Esophagus squamous epithelium (tissue), 4 donors: ENCODE data around the gene ZBTB43.

Experiments used
- POLR2A ChIP-seq, 4 donors: fragments of 450-650 bp; IDR thresholded peaks; one replicate each; pipeline ENCODE4 v1.6.1; 2017; ENCODE audit warnings: antibody characterized with exemption in 4 of 4, mild to moderate bottlenecking in 4 of 4, moderate library complexity in 3 of 4
- TF ChIP-seq, protein P1 (sequence below), 6 experiments: fragments of 450-650 bp in 4 of 6; fragments of 200-600 bp in 2 of 6; sonication (generic) in 2 of 6; IDR thresholded peaks; one replicate each; pipeline ENCODE4 v1.5.1; 2016 to 2019; ENCODE audit warnings: antibody characterized with exemption in 6 of 6, mild to moderate bottlenecking in 4 of 6, moderate library complexity in 4 of 6

- TF ChIP-seq, protein P1, sequence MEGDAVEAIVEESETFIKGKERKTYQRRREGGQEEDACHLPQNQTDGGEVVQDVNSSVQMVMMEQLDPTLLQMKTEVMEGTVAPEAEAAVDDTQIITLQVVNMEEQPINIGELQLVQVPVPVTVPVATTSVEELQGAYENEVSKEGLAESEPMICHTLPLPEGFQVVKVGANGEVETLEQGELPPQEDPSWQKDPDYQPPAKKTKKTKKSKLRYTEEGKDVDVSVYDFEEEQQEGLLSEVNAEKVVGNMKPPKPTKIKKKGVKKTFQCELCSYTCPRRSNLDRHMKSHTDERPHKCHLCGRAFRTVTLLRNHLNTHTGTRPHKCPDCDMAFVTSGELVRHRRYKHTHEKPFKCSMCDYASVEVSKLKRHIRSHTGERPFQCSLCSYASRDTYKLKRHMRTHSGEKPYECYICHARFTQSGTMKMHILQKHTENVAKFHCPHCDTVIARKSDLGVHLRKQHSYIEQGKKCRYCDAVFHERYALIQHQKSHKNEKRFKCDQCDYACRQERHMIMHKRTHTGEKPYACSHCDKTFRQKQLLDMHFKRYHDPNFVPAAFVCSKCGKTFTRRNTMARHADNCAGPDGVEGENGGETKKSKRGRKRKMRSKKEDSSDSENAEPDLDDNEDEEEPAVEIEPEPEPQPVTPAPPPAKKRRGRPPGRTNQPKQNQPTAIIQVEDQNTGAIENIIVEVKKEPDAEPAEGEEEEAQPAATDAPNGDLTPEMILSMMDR (IDR thresholded peaks at IDR 0.05): no peak
- TF ChIP-seq POLR2A (IDR thresholded peaks at IDR 0.05): no peak
These were observed 27.6 kb downstream of the ZBTB43 start for GRCh38 chr9:126832440-126832839.
